HG02852 (cell line): ENCODE data around the gene HSPBP1.
"Not testable (repeated sequence)": the region's sequence is repeated elsewhere in the genome, so short reads cannot be mapped to it uniquely, and the experiment has no call there.

Experiments
- ATAC-seq: cut with Tn5 transposase; IDR thresholded peaks from one replicate; pipeline ENCODE4 v1.9.1; 2021; ENCODE audit warnings: mild to moderate bottlenecking, moderate library complexity; ENCODE audit not compliant: unreplicated experiment

HSPBP1 gene

DNA sequence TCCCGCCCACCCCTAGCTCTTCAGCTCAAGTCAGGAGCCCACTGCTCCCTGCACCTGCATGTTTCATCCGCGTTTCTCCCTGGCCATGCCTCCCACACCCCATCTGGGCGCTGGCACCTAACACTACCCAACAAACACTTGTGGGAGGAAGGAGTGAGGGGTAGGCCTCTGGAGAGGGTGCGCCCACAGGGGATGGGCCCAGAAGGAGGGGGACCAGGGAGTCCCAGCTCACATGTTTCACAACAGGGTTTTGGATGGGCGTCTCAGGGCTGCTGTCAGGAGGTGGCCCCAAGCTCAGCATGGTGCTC is 39.2 kb downstream of the HSPBP1 start:
- ATAC-seq, result no peak

DNA sequence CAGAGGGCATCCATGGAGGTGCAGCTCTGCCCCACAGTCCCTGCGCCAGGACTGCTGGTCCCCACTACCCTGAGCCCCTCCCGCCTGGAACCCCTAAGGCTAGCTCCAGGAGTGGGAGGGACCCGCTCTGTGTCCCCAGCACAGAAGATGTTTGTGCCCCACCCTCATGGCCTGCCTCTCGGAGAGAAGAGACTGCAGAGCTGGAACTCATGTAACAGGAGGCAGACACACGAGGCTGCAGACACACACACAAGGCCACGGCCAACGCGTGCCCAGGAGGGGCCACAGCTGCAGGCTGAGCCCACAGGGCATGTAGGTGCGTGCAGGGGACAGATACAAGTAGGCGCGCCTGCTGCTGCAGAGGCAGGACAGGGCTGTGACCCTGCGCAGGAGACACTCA is 40.9 kb downstream of the HSPBP1 start:
- ATAC-seq, result no peak

DNA sequence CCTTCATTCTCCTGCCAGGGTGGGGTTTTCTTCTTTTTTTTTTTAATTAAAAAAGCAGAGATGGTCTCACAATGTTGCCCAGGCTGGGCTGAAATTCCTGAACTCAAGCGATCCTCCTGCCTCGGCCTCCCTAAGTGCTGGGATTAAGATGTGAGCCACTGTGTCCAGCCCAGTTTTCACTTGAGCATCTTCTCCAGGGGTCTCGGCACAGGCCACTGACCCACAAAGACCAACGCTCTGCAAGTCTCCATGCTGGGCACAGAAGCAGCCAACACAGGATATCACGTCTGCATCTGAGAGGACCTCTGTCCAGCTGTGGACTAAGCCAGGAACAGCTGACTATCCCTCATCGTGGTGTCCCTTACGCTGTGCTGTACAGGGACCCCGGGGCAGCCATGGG is 41.9 kb downstream of the HSPBP1 start:
- ATAC-seq, result no peak

DNA sequence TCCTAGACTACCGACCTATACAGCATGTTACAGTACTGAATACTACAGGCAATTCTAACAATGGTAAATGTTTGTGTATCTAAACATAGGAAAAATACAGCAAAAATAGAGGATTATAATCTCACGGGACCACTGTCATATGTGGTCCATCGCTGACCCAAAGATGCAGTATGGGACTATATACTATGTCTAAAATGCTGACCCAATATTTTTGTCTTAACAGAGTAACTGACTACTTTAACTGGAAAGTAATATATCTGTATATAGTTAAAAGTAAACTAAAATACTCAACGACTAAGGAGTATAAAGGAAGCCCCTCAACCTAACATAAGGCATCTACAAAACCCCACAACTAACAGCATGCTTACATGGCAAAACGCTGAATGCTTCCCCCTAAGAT is 46.9 kb downstream of the HSPBP1 start:
- no peak for ATAC-seq

DNA sequence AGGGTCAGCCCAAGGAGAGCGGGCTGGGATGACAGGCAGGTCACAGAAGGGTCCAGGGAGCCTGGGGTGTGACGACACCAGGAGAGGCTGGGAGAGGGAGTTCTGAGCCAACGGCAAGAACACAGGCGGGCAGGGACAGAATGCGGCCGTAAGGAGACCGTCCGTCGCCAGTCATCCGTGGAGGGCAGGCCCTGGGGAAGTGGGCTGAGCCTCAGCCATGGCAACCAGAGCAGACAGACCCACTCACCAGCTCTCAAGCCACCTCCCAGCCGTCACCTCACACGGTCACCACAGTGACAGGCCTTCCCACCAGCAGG is 47.7 kb downstream of the HSPBP1 start:
- ATAC-seq, result no peak

DNA sequence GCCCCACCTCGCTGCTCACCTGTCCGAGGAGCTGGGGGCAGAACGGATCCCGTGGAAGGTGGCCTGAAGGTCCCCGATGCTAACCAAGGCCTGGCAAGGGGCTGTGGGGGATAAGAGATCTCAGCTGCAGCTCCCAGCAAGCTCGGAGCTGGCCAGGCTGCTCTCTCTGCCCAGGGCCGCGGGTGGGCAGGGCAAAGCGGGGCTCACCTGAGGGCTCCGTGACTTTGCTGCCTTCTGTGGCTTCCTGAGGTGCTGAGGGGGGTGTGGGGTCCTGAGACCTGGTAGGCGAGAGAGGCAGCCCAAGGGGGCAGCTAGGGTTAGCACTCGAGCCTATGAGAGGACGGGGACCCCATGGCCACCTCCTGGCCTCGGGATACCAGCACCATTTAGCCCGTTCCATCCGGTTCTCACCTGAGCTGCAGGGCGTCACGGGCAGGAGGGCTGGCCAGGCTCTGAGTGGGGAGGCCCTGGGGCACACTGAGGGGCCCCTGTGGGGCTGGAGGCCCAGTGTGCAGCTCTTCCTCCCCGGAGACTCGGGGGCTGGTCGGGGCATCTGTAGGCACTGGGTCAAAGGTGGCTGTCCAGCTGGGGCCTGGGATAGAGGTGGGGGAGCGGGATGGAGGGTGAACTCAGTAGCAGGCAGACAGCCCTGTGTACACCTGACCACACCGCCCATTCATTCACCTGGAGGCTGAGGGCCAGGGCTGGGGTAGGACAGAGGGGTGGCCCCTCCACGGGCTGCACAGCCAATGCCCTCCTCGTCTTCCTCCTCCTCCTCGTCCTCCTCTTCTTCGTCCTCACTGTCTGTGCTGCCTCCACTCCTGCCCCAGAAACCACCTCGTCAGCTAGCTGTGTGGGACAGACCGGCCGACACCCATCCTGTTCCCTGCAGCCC is 48.3 kb downstream of the HSPBP1 start:
- ATAC-seq, result no peak

DNA sequence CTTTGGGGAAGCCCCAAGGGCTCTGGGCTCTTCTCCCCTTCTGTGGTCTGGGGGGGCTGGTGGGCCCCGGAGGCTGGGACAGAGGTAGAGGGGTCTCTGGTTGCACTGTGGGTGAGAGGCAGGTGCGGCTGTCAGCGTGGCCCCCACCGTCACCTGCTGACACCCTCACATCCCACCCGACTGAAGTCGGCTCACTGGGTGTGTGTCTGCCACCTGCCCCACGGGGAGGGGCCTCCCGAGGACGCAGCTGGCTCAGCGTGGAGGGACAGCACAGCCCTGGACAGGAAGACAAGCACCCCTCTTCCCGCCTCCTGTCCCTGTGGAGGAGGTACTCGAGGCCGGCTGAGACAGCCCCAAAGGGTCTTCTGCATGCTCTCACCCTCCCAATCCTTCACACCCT is 49.1 kb downstream of the HSPBP1 start:
- ATAC-seq, result no peak

DNA sequence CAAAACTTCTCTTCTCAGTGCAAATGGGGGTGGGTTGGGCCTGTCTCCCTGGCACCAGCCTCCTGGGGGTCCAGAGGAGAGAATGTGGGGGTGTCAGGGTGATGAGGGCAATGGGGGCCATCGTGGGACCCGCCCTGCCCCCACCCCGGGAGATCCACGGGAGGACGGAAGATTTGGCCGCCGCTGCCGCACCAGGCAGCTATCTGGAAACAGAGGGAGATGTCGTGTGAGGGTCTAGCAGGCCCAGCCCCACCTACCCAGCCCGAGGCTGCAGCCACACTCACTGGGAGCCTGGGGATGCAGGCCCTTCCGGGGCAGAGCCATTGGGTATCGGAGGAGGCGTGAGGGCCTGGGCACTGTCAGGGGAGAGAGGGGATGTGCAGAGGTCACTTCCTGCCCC is 49.6 kb downstream of the HSPBP1 start:
- no peak for ATAC-seq

DNA sequence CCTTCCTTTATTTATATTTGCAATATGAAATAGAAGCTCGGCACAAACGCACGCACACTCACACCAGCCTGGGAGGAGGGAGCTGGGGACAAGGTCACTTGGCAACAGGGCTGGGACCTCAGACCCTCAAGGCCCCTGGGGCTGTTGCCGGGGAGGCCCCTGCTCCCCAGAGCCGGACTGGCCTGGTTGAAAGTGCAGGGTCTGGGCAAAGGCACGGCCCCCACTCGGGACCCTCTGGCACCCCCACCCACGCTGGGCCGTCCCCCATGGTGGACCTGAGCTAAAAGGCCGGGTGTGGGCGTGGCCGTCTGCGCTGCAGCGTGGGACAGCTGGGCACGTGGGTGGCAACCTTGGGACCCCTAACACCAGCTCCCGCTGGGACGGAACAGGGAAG is 50.1 kb downstream of the HSPBP1 start:
- ATAC-seq, result no peak

DNA sequence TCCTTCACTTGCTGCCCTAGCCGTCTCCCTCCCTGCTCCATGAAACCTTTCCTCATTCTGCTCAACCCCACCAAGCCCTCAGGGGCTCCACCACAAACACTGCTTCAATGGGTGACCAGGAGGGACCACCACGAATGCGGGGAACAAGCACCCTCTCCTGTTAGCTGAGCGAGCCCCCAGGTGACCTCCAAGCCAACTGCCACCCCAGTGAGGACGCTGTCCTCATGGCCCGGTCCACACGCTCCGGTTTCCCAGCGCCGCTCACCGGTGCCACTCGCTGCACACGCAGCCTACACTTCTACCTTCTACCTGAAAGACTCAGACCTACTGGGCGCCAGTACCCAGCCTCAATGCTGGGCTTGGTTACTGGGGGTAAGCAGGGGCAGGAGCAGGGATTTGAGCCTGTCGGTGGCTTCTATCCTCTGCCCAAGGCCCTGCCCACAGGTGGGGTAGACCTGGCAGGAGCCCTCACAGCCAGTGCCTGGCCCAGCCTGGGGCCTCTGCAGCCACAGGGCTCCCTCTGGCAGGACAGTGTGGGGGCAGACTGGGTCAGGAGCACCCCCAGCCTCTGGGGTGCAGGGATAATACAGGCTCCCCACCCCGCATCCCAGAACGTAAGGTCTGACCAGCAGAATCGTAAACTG is 50.6 kb downstream of the HSPBP1 start:
- no peak for ATAC-seq

DNA sequence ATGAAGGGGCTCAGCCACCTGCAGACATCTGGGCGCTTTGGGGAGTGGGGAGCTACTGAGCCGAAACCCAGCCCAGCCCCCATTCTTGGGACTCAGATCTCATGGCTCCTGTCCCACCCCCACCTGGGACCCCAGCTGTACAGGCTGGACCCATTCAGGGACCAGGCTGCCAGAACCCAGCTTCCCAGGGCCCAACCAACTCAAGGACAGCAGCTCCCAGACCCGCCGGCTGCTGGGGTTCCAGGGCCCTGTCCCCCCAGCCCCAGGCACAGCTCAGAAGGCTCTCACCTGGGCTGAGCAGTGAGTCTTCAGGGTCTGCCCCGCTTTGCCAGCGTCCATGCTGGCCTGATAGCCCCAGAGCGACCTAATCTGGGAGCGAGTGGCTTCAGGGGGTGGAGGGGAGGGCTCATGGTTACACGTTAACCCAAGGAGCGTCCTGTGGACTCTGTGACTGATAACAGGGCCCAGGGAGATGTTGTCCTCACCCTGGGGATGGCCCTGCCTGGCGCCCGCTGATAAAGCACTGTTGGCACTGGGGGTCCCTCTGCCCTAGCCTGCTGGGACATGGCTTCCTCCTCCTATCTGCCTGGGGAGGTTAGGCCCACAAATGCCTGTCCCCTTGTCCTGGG is 51.4 kb downstream of the HSPBP1 start, which contains the start of gene TMEM86B:
TSS of gene TMEM86B (minus strand) at position 361 of the 629 bp plus-strand sequence. CDS start at position 339, 22 bp downstream.
- no peak for ATAC-seq

DNA sequence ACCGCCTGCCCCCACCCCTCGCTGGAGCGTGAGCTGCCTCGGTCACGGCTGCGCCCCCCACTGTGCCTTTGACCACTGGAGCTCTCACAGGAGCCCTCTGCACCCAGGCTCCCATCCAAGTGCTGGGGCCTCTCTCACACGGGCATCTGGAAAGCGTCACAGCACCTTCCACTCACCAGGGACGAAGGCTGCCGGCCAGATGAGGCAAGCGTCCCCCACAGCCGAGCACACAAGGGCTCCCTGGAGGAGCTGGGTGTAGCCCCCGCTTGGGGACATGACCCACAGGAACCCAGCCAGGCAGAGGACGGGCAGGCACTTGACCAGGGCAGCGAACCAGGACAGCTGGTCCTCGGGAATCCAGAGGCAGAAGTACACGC is 51.9 kb downstream of the HSPBP1 start:
- no peak for ATAC-seq

DNA sequence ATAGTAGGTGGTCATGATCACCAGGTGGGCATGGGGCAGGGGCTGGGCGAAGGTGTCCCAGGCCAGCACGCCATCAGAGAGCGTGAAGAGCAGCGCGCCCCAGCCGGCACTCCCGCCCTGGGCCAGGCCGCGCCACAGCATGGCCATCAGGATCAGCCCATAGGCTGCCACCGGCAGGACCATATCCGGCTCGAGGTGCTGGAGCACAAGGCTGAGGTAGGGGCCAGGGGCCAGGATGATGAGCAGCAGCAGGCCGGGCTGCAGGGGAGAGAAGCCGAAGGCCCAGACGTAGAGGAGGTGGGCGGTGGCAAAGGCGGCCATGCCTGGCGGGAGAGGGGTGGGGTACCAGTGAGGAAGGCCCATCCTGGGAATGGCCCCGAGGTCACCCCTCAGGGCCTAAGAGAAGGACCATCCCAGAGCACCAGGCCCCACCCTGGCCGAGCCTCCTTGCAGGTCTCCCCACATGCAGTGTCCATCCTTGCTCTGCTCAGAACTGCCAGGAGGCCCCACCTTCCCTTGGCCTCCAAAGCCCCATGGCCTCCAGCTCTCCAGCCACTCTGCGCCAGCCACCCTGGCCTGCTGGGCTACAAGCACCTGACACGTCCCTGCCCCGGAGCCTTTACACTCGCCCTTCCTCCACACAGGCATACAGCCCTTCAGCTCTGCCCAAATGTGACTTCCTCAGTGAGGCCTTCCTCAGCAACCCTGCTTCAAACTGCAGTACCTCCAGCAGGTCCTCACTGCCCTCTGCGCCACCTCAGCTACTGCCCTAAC is 52.5 kb downstream of the HSPBP1 start:
- ATAC-seq, result no peak

DNA sequence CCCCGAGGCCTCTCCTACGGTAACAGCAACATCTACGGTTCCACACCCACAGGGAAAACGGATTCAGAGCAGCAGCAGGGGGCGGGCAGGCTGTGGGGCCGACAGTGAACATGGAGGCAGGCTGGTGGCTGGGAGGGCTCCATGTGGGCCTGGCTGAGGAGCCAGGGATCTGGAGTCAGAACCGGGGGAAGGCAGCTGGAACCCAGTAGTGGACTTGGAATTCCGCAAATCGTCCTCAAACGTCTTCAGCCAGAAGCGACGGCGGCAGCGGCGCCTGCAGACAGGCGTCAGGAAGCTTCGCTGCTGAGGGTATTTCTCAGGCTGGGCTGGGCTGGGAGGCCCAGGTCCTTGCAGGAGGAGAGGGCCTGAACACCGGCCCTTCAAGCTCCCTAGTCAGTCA is 53.1 kb downstream of the HSPBP1 start:
- no peak for ATAC-seq

DNA sequence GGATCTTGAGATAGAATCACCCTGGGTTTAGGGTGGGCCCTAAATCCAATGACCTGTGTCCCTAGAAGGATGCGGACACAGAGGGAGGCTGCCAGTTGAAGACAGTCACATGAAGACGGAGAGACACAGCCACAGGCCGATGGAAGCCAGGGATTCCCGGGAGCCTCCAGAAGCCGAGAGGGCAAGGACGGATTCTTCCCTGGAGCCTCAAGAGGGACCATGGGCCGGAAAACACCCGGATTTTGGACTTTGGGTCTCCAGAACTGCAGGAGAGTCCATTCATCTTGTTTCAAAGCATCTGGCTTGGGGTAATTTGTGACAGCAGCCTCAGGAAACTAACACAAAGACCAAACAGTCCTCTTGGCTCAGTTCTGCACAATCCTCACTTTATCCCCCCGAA is 53.6 kb downstream of the HSPBP1 start:
- ATAC-seq, result no peak

DNA sequence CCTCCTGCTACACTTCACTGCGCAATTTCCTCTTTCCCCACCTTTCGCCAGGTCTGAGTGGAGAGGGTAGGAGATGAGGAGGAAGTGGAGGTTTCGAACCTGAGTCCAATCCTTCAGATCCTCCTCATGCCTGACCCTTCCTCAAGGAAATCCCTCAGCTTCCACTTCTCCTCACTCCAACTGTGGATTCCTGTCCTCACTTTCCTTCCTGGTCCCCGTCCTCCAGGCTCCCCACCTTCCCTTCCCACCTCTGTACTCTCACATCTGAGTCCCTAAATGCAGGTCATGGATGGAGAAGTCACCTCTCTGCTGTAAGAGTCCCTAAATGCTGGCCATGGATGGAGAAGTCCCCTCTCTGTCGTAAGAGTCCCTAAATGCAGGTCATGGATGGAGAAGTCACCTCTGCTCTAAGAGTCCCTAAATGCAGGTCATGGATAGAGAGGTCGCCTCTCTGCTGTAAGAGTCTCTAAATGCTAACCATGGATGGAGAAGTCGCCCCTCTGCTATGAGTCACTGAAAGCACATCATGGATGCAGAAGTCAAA is 54.4 kb downstream of the HSPBP1 start:
- ATAC-seq, result no peak

DNA sequence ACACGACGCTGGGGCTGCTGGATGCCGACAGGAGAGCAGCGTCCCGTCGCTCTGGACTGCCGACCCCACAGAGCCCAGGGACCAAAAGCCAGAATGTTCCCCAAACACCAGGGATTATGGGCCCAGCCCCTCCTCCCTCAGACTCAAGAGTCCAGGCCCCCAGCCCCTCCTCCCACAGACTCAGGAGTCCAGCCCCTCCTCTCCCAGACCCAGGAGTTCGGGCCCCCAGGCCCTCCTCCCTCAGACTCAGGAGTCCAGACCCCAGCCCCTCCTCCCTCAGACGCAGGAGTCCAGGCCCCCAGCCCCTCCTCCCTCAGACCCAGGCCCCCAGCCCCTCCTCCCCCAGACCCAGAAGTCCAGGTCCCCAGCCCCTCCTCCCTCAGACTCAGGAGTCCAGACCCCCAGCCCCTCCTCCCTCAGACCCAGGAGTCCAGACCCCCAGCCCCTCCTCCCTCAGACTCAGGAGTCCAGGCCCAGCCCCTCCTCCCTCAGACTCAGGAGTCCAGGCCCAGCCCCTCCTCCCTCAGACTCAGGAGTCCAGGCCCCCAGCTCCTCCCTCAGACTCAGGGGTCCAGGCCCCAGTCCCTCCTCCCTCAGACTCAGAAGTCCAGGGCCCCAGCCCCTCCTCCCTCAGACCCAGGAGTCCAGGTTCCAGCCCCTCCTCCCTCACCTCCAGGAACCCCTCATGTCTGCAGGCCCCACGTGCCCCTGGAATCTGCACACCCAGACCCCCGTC is 55.1 kb downstream of the HSPBP1 start:
- ATAC-seq, result not testable (repeated sequence)

DNA sequence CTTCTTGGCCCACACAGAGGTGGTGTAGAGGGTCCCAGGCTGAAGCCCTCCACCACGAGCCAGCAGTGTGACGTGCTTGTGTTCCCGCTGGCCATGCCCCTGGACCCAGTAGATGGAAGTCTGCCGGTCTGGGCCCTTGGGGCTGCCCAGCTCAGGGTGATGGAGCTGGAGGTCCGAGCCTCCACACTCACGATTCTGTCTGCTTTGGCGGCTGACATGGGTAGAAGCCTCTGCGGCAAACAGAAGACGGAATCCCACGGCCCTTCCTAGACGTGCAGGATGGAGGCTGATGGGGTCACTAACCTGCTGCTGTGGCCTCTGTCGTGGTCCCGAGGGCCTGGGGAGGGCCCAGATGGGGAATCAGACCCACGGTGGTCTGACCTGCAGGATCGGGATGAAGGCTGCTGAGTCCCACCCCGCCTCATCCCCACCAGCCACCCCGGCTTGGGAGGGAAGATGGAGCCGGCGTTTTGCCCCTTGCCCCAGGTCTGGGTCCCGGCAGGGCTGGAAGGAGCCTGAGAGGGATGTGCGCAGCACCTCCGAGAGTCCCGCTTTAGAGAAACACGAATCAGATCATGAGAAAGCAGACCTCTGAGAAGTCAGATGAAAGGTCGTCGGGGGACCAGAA is 55.8 kb downstream of the HSPBP1 start:
- ATAC-seq, result no peak

DNA sequence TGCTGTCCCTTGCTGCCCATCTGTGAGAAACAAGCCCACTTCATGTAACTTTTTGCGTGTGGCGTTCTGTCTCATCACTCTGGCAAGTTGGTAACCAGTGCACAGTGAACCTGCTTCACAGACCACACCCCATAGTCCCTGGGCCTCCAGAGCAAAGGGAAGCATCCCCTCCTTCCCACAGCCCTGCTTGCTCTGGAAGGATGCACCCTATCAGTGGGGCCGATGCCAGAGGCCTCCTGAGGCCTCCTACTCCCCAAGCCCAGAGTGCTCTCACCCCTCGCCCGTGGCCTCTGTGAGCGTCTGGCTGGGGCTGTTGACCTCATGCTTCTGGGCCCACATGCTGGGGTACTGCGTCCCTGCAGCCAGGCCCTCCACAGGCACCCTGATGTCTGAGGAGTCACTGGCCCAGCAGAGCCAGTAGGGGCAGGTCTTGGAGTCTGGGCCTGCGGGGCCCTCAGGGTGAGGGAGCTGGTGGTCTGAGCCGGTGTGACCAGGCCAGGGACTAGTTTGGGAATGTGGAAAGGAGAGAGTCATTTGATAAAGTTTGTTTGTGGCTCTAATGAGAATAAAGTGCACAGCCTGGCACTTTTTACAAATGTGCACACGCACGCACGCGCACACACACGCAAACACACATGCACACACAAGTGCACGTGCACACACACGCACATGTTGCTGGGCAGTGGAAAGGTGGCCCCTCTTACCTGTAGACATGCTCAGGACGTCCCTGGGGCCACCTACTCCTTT is 56.4 kb downstream of the HSPBP1 start:
- no peak for ATAC-seq
